Epidermal melanocyte (primary cell): ENCODE measurements around the gene ARAP2.
"Not testable (repeated sequence)": the region's sequence is repeated elsewhere in the genome, so short reads cannot be mapped to it uniquely, and the experiment has no call there.

Source experiments
- DNase-seq: peaks from one replicate; pipeline ENCODE4 v3.0.0; 2011; ENCODE audit warnings: low spot score; ENCODE audit not compliant: insufficient read length

Gene ARAP2

DNA sequence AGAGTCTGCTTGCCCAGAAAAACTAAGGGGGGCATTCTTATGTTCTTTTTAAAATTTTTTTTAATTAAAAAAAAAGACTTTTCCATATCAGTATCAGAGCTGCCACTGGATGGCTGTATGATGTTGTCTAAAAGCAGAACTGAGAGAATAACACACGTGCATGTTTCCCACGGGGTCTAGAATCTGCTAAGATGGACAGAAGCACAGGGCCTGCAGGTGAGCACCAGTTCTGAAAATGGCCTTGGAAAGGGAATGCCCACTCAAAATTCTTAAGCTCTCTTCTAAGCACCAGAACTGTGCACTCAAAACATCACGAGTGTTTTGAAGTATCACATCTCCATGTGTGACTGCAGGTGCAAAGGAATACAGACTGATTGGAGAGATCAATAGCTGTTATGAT is 61.1 kb downstream of the ARAP2 start:
- no peak for DNase-seq

DNA sequence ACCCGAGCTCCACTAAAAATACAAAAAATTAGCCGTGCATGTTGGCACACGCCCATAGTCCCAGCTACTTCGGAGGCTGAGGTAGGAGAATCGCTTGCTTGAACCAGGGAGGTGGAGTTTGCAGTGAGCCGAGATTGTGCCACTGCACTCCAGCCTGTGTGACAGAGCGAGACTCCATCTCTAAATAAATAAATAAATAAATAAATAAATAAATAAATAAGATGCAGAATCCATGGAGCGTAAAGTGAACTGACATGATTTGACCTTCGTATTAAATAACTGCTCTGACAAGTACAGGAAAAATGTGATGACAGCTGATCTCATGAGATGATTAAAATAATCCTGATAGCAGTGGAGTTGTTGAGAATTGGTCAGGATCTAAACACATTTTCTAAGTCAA is 62.0 kb downstream of the ARAP2 start:
- not testable (repeated sequence) for DNase-seq

DNA sequence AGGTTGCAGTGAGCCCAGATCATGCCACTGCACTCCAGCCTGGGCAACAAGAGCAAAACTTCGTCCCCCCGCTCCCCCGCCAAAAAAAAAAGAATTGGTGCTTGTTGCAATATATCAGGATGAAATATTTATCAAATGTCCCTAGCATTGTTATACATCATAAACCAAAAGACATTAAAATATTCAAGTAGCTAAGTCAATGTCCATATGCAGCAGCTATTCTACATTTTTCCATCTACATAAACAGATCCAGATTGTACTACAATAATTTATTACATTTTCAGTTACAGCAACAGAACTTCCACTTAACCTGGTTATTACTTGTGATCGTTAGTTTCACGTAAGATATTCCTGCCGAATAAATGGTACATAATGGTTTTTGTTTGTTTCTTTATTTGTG is 64.1 kb downstream of the ARAP2 start:
- no peak for DNase-seq

DNA sequence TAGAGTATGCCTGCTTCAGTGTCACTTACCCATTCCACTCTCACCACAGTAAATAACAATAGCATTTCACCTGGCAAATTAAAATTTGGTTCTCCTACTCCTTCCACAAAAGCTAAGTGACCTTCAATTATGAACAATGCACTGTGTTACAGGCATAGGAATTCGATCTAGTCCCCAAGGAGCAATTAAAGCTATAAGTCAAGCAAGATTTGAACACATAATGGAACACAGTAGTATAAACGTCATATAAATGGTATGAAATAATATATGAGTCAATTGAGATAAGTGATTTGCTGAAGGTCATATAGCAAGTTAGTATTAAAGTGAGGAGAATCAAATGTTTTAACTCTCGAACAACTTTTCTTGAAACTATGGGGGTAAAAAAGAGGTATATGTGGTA is 65.8 kb downstream of the ARAP2 start:
- no peak for DNase-seq

DNA sequence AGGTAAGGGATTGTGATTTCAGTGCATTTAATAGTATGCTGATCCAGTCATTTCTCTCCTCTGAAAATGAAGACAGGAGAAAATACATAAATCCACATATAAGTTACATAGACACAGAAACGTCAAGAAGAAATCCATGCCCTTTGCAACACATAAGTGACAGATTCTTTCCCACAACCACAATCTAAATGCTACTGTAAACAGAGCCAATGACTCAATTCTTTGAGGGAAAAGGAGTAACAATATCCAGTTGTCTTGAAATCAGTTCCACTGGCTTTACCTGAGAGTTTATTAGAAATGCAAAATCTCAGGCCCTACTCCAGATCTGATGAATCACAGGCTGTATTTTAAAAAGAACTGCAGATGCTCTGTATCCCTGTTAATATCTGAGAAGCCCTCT is 66.4 kb downstream of the ARAP2 start:
- DNase-seq: no peak

DNA sequence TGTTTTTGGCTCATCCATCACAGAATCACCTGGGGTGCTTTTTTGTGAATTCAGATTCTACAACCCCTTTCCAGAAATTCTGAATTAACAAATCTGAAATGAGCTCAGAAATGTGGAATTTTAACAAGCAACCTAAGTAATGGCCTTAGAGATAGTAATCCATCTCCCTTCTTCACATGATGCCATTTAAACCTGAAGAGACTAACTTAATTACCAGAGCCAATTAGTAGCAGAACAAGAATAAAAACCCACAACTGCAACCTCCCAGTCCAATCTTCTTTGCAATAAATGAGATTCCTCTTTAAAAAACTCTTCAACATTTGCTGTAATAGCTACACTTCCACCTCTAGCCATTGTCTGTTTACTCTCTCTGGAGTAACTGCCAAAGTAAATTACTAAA is 69.7 kb downstream of the ARAP2 start:
- DNase-seq: no peak

DNA sequence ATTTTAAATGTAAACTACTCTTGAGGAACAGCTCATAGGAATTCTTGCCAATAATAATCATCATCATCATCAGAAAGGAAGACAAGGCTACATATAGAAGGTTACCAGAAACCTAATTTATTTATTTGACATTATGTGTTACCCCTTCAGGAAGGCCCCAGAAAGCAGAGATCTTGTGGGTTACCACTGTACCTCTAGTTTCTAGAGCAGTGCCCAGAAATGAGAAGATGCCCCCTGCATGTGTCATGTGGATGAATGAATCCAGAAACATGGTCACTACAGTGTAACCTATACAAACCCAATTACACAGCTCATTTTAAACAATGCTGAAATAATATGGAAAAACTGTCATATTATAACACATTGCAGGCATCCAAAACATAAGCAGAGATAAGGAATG is 70.4 kb downstream of the ARAP2 start:
- DNase-seq: no peak

DNA sequence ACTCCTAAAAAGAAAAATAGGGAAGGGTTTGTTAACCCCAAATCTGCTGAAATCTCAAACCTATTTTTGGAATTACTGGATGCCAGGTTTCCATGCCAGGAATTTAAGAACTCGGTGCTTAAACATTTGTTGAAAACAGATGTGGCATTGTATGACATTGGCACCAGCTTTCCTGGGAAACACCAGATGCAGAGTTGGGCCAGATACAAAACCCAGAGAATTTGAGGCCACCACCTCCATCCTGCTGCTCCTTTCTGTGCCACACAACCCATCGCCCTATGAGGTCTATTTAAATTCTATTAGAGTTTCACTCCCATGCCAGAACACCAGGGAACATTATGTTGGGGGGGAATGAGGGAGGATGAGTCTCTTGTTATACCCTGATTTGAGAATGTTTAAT is 71.7 kb downstream of the ARAP2 start:
- DNase-seq: no peak

DNA sequence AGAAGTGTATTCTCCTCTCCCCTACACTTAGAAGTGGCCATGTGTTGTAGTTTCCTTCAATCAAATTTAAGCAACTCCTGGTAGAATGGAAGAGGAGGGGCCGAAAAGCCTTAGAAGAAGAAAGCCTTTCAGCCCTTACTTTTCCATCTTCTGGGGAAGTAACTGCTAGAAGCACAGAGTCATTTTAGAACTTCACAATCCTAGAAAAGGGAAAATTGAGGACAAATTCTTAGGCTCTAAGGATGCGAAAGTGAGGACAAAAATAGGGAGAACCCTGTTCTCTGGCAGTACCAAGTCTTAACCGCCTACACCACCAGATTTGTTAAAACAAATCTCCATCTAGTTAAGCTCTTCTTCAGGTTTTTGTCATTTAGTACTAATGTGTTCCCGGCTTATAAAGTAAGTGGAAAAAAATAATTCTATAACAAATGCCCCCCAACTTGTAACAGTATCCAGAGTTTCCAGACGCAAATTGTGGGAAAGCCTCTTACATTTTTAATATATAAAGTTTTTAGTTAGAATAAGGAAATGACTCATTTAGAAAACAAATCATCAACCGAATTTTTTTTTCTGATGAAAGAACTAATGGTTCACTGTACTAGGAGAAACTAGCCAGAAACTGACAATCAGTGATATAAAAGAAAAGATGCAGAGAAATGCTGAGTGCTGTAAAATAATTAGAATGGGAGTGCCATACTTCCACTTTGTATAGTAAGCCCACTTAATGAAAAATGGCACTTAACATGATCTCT is 76.0 kb downstream of the ARAP2 start:
- DNase-seq: no peak

DNA sequence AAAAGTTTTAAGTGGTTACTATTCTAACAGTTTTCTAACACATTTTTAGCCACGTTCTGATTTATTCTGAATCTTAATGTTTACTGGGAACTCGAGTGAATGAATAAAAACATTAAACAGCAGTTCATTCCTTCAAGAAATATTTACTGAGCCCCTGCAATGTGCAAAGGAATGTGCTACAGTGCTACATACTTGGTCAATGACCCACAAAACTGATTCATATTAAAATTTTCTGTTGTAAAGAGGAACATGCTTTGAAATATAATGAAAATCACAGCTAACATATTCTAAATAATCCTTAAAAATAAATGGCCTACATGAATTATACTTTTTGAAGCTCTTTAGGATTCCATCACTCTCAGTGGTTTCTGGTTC is 78.7 kb downstream of the ARAP2 start:
- DNase-seq: no peak

DNA sequence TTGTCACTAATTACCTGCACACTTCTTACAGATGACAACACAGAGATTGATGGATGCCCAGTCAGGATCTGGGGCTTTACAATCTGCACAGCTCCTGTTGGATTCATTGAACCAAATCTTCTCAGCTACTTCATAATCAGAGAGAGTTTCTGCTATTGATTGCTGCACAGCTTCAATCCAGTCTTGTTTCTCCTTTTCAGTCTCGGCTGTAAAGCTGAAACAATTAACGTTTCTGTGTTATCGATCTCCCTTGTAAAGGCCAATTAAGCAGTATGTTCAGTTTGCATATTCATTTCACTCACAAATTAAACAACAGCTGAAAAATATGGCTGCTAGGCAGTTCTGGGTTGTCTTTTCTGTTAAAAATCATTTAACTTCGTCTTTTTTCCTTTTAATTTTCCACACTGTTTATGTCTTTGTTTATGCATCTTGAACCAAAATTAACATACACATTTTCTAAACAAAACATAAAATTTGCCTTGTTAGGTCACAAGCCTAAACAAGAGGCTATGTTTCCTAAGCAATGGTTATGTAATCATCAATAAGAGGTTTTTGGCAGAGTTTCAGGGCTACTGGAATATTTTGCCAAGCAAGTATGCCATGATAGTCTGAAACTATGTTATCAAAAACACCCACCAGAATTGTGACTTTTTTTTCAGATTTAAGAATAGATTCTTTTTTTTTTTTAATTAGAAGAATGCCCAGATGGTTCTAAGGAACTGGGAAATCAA is 79.2 kb downstream of the ARAP2 start:
- DNase-seq: no peak

DNA sequence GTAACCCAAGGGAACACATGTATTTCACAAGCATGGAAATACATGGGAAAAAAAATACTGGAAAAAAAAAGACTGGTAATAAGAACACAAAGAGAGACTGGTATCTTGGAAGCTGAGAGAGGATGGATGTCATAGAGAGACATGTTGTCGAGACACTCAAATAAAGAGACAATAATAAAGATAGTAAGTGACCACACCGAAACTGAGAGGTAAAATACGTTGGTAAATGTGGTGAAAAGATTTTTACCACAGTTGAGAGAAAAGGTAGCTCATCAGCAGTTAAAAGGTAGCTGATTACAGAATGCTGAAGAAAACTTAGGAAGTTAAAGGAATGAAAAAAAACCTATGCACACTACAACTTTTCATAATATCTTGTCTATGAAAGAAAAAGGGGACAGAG is 81.1 kb downstream of the ARAP2 start:
- DNase-seq: no peak

DNA sequence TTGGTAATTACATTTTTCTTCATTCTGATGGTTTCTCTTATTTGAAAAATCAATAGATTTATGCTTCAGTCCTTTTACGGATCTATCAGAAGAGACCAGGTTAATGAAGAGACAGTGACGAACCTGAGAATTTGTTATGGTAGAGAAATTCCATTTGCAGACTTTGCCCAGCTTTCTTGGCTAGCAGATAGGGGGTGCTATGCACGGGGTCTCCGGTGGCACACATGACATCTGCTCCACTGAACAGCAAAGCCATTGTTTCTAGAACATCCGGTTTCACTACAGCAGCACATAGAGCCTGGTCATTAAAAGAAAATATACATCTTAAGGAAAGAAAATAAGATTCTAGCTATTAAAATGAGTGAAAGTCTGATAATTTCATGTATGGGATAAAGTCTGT is 85.1 kb downstream of the ARAP2 start:
- no peak for DNase-seq

DNA sequence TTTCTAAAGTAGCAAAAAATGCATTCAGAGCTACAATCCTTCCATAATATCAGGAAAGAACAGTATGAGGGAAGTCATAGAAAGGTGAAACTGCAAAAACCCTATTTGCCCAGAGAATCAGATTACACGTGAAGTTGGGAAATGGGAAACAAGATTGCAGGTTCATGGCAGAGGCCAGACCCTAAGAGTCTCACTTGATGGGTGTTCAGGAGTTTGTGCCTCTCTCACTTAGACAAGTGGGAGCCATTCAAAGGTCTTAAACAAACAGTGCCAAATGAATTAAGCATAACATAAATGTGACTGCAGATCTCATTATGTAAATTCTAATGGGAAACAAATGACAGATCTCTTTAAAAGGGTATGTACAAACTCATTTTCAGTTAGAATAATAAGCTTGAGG is 91.6 kb downstream of the ARAP2 start:
- no peak for DNase-seq

DNA sequence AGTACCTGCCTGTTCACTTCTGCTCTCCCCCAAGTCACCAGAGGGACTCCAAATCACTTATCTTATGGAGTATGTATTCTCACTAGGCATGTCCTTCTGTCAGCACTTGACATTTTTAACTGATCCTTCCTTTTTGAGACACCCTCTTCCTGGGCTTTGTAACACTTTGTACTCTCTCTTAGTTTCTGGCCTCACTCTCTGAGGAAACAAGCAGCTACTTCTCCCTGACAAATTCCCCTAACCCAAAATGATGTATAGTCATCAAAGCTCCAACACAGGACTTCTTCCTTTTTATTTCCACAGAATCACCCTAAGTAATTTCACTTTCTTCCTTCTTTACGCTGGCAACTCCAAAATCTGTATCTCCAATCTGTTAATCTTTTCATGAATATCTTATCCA is 101.8 kb downstream of the ARAP2 start:
- DNase-seq: no peak

DNA sequence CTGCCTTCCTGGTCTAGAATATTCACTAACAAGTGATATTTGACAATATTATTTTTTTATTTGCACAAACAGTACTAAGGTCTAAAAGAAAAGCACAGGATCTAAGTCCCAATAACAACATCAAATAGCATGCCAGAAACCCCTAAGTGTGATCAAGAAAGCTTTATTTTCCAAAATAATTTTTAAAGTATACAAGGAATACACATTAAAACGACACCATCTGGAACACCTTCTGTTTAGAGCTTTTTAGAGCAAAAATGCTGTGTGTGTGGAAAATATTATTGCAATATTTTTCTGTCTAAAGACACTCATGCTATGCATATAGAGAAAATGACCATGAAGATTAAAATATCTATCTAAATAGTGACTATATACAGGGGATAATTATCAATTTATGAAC is 103.1 kb downstream of the ARAP2 start:
- no peak for DNase-seq

DNA sequence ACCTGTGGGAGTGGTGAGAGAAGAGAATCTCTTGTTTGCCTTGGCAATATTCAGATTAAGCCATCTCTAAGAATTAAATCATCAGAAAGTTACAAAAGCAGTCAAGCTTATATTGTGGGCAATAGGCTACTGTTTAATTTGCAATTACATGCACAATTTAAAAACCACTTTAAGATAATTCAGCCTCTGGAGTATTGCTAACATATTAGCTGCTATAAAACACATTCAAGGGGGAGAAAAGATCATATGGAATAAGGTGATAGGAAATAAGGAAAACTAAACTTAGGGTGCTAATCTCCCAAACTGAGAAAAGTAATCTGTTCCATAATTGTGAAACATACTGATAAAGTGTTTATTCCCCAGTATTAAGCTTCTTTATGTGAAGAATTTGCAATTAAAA is 103.9 kb downstream of the ARAP2 start:
- no peak for DNase-seq

DNA sequence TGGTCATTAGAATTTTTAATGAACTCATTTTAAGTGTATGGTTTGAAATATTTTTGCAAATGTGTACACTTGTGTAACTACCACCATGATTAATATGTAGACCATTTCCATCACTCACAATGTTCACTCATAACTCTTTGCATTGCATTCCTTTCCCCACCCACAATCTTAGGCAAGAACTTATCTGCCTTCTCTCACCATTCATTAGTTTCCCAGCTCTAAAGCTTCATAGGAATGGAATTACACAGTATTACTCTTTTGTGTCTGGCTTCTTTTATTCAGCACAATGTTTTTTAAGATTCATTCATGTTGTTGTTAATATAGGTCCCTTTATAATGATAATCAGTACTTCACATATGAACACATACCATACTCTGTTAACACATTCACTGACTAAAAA is 106.1 kb downstream of the ARAP2 start:
- DNase-seq: no peak

DNA sequence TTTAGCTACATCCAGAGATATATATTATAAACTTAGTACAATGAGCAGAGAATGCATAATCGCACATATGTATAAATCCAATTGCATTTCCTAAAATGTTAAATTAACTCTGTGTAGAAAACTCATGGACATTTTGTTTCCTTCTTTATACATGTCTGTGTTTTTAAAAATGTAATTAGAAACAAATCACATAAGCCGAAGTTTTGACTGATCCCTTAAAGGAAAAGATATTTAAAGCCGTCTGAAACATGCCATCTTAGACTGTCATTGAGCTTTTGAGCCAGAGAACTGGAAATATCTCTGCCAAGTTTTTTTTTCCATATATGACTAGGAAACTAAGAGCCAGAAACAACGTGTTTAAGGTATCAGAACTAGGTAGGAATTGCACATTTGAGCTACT is 107.0 kb downstream of the ARAP2 start:
- DNase-seq: no peak

DNA sequence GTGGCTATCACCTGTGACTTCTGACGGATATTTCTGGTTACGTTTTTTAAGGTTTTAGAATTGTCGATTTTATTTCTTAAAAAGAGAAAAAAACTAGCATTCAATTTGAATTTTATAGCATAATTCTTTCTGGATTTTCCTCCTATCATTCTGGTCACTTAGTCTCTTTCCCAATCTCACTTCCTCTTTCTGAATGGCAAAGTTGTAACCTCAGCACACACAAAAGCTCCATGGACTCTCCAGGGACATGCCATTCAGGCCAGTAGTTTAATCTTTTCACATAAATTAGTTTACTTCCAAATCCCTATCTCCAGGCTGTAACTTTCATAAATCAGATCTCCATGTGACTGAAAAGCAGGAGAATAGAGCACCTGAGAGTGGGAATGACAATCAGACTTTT is 110.7 kb downstream of the ARAP2 start:
- no peak for DNase-seq

DNA sequence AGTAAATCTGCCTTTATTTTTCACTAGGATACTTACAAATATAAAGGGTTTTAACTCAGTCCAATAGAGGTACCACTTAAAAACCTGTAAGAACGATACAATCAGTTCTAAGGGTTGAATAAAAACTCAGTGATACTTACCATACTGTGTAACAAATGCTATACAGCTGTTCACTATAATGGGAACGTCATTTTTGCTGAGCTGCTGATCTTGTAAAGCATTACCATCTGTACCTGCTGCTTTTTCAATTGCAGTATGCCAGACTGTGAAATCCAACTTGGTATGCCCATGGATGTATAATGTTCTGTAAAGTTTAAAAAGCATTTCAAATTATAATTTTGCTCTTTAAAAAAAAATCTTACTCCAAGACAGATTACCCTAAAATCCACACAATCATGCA is 111.2 kb downstream of the ARAP2 start:
- no peak for DNase-seq

DNA sequence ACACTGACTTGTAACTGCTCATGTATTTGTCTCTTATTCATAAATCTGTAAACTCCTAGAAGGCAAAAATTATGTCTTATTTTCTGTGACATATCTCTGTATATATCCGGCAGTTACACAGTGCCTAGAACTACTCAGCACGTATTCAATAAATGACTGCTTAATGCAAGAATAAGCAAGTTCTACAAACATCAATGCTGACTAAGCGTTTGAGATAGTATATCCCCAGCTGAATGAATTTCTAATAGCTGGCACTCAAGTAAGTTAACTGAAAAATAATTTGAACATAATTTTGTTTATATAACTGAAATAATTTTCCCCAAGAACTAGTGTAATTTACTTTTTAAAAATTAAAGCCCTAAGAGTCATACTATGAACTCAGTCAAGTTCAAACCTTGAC is 113.7 kb downstream of the ARAP2 start:
- no peak for DNase-seq

DNA sequence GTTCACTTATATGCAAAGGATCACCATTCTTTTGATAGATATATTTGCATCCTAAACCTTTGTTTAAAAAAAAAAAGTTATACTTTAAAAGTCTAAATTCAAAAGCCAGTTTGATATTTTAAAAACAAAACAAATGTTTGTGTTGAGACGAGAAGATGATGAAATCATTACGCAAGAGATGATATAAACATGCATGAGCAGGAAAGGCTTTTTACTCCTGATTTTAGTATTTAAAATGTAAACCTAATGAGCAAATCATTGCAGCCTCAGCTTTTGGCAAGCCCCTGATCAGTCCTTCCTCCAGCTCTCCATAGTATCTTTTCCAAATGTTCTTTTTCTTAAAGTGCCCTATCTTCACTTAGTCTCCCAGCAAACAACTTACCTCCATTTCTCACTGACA is 115.6 kb downstream of the ARAP2 start:
- DNase-seq: no peak
